Epithelial cell of esophagus (primary cell): ENCODE measurements around the gene TTF1.

ENCODE experiments used
- DNase-seq: peaks from one replicate; pipeline ENCODE4 v3.0.0; 2010; ENCODE audit warnings: low read depth
- H3K4me3 ChIP-seq: 2 replicates; pipeline ENCODE4 v1.5.1; 2011; ENCODE audit warnings: mild to moderate bottlenecking, low read length, control low read depth
- CTCF ChIP-seq: IDR thresholded peaks from 2 replicates; pipeline ENCODE4 v1.5.1; 2011; ENCODE audit warnings: low read depth, mild to moderate bottlenecking, low read length, control low read depth, inconsistent platforms; ENCODE audit not compliant: insufficient read depth; ENCODE audit errors: missing control alignments

TTF1 gene

GRCh38 chr9:132334364-132334763, 72.3 kb downstream of the TTF1 start:
- DNase-seq = no peak
- H3K4me3 ChIP-seq = no peak overlapping the region
- TF ChIP-seq CTCF = no peak

- no peak for TF ChIP-seq CTCF
- no peak for DNase-seq
- no peak overlapping the region for H3K4me3 ChIP-seq
Measured at GRCh38 chr9:132333556-132333955, 73.1 kb downstream of the TTF1 start.

GRCh38 chr9:132328580-132328979, 78.1 kb downstream of the TTF1 start:
- DNase-seq = no peak
- no peak overlapping the region for H3K4me3 ChIP-seq
- no peak for TF ChIP-seq CTCF

GRCh38 chr9:132327537-132327936, 79.1 kb downstream of the TTF1 start:
- no peak overlapping the region for H3K4me3 ChIP-seq
- DNase-seq = no peak
- TF ChIP-seq CTCF = no peak
